G401 (cell line): ENCODE measurements around the gene DET1. TPM values are rescaled to one million over a fixed set of nuclear protein-coding genes. Genes with fewer than 3 reads are reported as not detected.
A peak's percentile ranks its signal among the peaks of the same experiment; 100 is the strongest.
"Not testable (repeated sequence)": the region's sequence is repeated elsewhere in the genome, so short reads cannot be mapped to it uniquely, and the experiment has no call there.

Experiments used
- DNase-seq: peaks from one replicate; pipeline ENCODE4 v3.0.0-alpha.2; 2015; ENCODE audit warnings: low spot score
- in situ Hi-C: cut with HindIII; loops from 2 replicates; pipeline ENCODE4 v1.10.0; 2016; ENCODE audit warnings: low sequenced_read_pairs, mixed read lengths
- total RNA-seq: library from RNA; depleted of rRNA; stranded (reverse); fragments of >200 nt; shearing (Covaris generic); gene quantifications from 2 replicates; pipeline ENCODE4 v1.2.3, GENCODE V29; 2014; rRNA removed

Gene DET1
- total RNA-seq = 2.1 and 4.2 TPM in 2 replicates

GRCh38 chr15:88546248-88547129 lies at the start of gene DET1:
TSS of gene DET1 (minus strand) at chr15:88546681. CDS start at chr15:88531705, 14,976 bp downstream.
- peak; percentile 98 for DNase-seq
- in situ Hi-C loops = no loop called here

GRCh38 chr15:88591384-88591783 lies 44.9 kb upstream of the DET1 start:
- no peak for DNase-seq
- in situ Hi-C loops = no loop called here

- in situ Hi-C loops = no loop called here
- DNase-seq = no peak
These were observed 44.3 kb upstream of the DET1 start for GRCh38 chr15:88590759-88591158.

GRCh38 chr15:88586401-88587162 lies 40.1 kb upstream of the DET1 start:
- DNase-seq = peak; percentile 11
- in situ Hi-C loops = no loop called here

- in situ Hi-C loops = no loop called here
- no peak for DNase-seq
These were observed 34.1 kb upstream of the DET1 start for GRCh38 chr15:88580532-88580931.

GRCh38 chr15:88579322-88579721 lies 32.8 kb upstream of the DET1 start:
- DNase-seq = no peak
- in situ Hi-C loops = no loop called here

- DNase-seq = no peak
- in situ Hi-C loops = no loop called here
These were observed 28.2 kb upstream of the DET1 start for GRCh38 chr15:88574655-88575054.

GRCh38 chr15:88574077-88574476 lies 27.6 kb upstream of the DET1 start:
- in situ Hi-C loops = no loop called here
- no peak for DNase-seq

GRCh38 chr15:88571852-88572259 lies 25.4 kb upstream of the DET1 start:
- in situ Hi-C loops = no loop called here
- DNase-seq = no peak

- no peak for DNase-seq
- in situ Hi-C loops = no loop called here
These were observed 24.8 kb upstream of the DET1 start for GRCh38 chr15:88571153-88571851.

GRCh38 chr15:88568589-88568988 lies 22.1 kb upstream of the DET1 start:
- in situ Hi-C loops = no loop called here

GRCh38 chr15:88564741-88565140 lies 18.3 kb upstream of the DET1 start:
- in situ Hi-C loops = no loop called here
- DNase-seq = no peak

More at GRCh38 chr15:88568589-88568988, 22.1 kb upstream of the DET1 start:
- DNase-seq = no peak

GRCh38 chr15:88563638-88564037 lies 17.2 kb upstream of the DET1 start:
- no peak for DNase-seq

GRCh38 chr15:88559565-88559964 lies 13.1 kb upstream of the DET1 start:
- in situ Hi-C loops = not testable (repeated sequence)

More at GRCh38 chr15:88563638-88564037, 17.2 kb upstream of the DET1 start:
- in situ Hi-C loops = no loop called here

GRCh38 chr15:88558026-88558425 lies 11.5 kb upstream of the DET1 start:
- in situ Hi-C loops, DNase-seq: not testable (repeated sequence)

More at GRCh38 chr15:88559565-88559964, 13.1 kb upstream of the DET1 start:
- not testable (repeated sequence) for DNase-seq

GRCh38 chr15:88548009-88548408 lies 1.5 kb upstream of the DET1 start:
- in situ Hi-C loops, DNase-seq: not testable (repeated sequence)

- DNase-seq, in situ Hi-C loops: not testable (repeated sequence)
These were observed 768 bp downstream of the DET1 start for GRCh38 chr15:88545578-88546247.

GRCh38 chr15:88543065-88543776 lies 3.3 kb downstream of the DET1 start:
- peak; percentile 16 for DNase-seq
- in situ Hi-C loops = no loop called here
